IPS-20b (cell line): ENCODE data around the gene RPS6KA2.

Experiments used
- H3K27ac ChIP-seq: one replicate; pipeline ENCODE4 v1.5.1; 2013; ENCODE audit warnings: low read length
- H3K27me3 ChIP-seq: 2 replicates; pipeline ENCODE4 v1.6.1; 2013; ENCODE audit warnings: mild to moderate bottlenecking, low read length, inconsistent platforms; ENCODE audit not compliant: insufficient read depth
- H3K36me3 ChIP-seq: 2 replicates; pipeline ENCODE4 v1.6.1; 2013; ENCODE audit warnings: low read depth, mild to moderate bottlenecking, inconsistent platforms, low read length, moderate library complexity; ENCODE audit not compliant: insufficient read depth
- H3K4me1 ChIP-seq: 2 replicates; pipeline ENCODE4 v1.6.1; 2013; ENCODE audit warnings: mild to moderate bottlenecking, control low read depth, inconsistent platforms, low read length, moderate library complexity; ENCODE audit not compliant: insufficient read depth
- H3K4me3 ChIP-seq: 2 replicates; pipeline ENCODE4 v1.5.1; 2013; ENCODE audit warnings: mild to moderate bottlenecking, low read length, inconsistent platforms
- H3K9ac ChIP-seq: 2 replicates; pipeline ENCODE4 v1.6.1; 2013; ENCODE audit warnings: low read depth, mild to moderate bottlenecking, inconsistent platforms, low read length, moderate library complexity
- H3K9me3 ChIP-seq: 2 replicates; pipeline ENCODE4 v1.6.1; 2013; ENCODE audit warnings: mild to moderate bottlenecking, low read depth, low read length, inconsistent platforms; ENCODE audit not compliant: insufficient read depth

Gene RPS6KA2

DNA sequence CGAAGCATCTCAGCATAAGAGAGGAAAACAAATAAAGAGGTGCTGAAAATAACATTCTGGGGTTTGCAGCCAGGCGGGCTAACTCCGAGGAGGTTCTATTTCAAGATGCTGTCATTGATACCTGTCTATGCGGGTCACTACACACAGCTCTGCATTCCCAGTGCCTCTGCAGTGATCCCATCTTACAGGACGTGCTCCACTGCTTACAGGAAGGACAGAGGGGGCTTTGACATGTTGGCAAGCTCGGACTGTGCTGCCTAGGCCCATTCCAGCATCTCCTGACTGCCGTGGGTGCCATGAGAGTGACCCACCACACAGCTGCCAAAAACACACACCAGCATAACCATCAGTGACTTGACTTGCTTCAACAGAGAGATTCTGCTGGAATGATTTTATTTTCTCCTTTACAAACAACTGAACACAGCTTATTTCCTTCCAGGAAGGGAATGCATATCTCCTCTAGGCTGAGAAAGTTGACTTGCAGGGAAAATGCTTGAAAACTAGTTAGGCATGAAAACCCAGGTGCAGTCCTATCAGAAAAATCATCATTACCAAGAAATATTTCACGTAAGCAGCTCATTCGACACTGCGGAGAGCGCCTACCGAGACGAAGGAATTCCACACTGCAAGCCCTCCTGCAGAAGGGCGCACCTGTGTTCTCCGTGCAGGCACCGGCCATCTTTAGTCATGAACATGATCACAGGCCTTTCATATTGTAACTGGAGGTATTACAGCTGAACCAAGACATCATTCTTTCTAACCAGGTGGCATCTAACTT lies 103.1 kb downstream of the RPS6KA2 start:
- H3K36me3 ChIP-seq = peaks cover 12% of the 10 kb centered on the region; the same call in 1 of the 2 replicates
- H3K9me3 ChIP-seq = no peaks in the 10 kb centered on the region
- no peak overlapping the region for H3K4me3 ChIP-seq
- H3K9ac ChIP-seq = no peak overlapping the region
- no peaks in the 10 kb centered on the region for H3K4me1 ChIP-seq
- no peak overlapping the region for H3K27ac ChIP-seq
- H3K27me3 ChIP-seq = no peaks in the 10 kb centered on the region

DNA sequence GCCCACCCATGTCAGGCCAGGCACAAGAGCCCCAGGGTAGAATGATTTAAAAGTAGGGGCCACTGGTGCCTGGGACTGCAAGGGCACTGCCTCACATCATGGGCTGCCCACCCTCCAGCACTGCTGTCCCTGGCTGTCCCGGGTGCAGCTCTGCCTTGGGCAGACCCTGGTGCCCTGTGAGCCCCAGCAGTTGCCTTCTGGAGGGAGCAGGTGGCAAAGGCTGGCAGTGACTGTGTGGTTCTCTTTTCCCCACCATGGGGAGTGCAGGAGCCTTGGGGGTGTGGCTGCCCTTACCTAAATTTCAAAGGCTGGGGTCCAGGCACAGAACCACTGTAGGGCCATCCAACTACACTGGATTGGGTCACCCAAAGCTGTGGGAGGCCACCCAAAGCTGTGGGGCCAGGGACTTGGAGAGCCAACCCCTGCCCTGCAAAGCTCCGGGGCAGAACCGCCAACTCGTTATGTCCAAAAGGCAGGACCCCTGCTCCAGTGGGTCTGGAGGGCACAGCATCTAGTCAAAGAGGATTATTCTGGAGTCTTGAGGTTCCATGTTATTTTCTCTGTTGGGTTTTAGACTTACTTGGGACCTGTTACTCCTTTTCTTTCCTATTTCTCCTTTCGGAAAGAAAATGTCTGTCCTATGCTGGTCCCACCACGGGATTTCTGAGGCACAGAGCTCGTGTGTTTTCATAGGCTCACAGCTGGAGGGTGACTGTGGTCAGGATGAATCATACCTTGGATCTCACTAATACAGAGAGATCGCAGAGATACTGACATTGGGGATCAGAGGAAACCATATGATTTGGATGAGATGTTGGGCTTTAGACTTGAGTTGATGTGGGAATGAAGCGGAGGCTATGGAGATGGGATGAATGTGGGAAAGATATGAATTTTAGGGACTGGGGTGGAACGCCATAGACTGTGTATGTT lies 105.9 kb downstream of the RPS6KA2 start:
- Histone ChIP-seq H3K36me3 (peaks cover 8% of the 10 kb centered on the region; the same call in 1 of the 2 replicates), H3K27me3 (no peaks in the 10 kb centered on the region), H3K4me3 (no peak overlapping the region), H3K9ac (no peak overlapping the region), H3K27ac (no peak overlapping the region), H3K9me3 (peaks cover 8% of the 10 kb centered on the region; the same call in 1 of the 2 replicates), H3K4me1 (0 out of 2 replicates have a peak, but pooled peaks cover 2% of the 10 kb centered on the region)

DNA sequence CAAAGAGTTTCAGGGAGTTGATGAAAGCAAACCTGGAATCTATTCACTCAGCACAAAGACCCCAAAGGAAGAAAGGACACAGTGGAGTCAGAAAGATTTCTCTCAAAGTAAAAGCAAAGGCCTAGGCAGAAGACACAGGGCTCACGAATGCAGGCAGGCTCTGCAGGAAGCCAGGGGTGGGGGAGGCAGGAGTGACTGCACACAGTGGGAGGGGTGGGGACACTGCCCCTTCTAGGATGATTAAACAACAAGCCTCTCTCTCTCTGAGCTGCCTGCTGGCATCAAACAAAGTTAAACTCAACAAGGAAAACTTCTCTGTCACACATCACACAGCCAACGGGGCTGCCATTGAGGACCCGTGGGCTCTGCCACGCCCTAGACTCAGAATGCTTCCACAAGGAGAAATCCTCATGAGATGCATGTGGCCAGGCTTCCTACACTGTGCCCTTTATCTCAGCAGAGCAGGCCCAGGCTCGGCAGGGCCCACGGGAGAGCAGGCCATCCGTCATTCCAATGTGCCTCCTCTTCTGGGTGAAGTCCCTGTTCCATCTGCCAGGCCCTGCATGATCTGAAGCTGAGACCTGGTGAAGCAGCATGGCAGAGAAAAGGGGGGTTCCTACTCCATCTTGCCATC lies 110.7 kb downstream of the RPS6KA2 start:
- Histone ChIP-seq H3K27ac (no peak overlapping the region), H3K9ac (no peak overlapping the region), H3K36me3 (no peaks in the 10 kb centered on the region), H3K4me3 (no peak overlapping the region), H3K27me3 (no peaks in the 10 kb centered on the region), H3K9me3 (peaks cover 8% of the 10 kb centered on the region; the same call in 1 of the 2 replicates), H3K4me1 (0 out of 2 replicates have a peak, but pooled peaks cover 2% of the 10 kb centered on the region)

DNA sequence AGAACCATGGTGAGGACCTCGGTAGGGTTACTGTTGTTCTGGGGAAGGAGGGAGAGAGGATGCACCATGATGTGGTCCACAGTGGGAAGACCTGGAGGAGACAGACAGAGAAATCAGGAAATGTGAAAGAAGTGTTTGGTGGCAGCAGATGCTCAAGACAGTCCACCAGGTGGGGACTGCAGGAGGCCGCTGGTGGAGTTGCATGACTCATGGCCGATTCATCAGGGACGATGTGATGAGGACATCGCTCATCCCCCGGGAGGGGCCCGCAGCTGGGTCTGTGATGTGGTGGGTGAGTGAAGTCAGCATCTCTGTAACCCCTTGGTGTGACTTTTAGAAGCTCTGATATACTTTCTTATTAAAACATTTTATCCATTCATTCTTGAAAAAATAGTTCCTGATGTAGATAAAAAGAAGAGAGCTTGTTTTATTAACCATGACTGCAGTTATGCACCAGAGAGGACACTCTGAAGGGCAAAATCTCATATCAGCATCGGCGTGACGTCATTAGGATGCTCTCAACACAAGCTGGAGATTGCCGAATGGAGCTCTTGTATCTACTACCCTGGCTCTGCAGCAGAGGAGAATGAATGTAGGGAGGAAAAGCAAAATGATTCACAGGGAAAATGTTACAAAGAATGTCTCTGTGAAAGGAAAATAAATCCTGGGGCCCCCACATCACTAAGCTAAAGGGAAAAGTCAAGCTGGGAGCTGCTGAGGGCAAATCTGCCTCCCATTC lies 111.8 kb downstream of the RPS6KA2 start:
- Histone ChIP-seq H3K4me3 (no peak overlapping the region), H3K36me3 (no peaks in the 10 kb centered on the region), H3K27ac (no peak overlapping the region), H3K4me1 (0 out of 2 replicates have a peak, but pooled peaks cover 2% of the 10 kb centered on the region), H3K27me3 (no peaks in the 10 kb centered on the region), H3K9ac (no peak overlapping the region), H3K9me3 (peaks cover 8% of the 10 kb centered on the region; the same call in 1 of the 2 replicates)

DNA sequence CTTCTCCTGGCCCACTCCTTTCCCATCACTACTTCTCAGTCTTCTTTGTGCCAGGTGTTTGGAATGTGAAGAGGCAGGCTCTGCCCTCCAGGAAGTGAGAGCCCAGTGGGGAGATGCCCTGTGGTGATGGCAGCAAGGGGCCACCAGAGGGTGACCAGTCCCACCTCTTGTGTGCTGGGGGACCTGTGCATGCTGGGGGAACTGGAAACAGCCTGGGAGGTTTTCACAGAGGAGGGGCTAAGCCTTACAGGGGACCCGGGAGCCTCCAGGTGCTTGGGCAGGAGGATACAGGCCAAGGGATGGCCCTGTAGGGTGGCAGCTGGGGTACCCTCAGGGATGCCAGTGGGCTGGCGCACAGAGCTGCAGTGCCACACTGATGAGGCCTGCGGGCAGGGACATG lies 112.9 kb downstream of the RPS6KA2 start:
- Histone ChIP-seq H3K4me1 (0 out of 2 replicates have a peak, but pooled peaks cover 2% of the 10 kb centered on the region), H3K27me3 (no peaks in the 10 kb centered on the region), H3K9ac (no peak overlapping the region), H3K4me3 (no peak overlapping the region), H3K27ac (no peak overlapping the region), H3K36me3 (peaks cover 5% of the 10 kb centered on the region; the same call in 1 of the 2 replicates), H3K9me3 (peaks cover 8% of the 10 kb centered on the region; the same call in 1 of the 2 replicates)

DNA sequence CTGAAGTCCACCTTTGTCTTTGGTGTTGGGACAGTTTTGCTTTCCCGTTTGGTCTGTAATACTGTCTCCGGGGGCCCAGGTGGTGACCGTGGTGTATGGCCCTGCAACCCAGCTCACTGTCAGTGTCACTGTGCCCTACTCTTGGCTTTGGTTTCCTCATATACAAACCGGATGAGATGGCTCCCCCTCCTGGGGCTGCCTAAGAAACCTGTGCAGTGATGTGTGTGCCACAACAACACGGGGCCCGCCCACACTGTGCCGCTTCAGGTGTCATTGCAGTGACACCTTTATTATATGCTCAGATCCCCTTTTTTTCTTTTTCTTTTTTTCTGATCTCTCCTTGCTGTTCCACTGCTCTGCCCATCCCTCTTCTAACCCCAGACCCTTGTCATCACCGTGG lies 114.5 kb downstream of the RPS6KA2 start:
- H3K4me1 ChIP-seq = peaks cover 6% of the 10 kb centered on the region; the same call in 1 of the 2 replicates
- H3K36me3 ChIP-seq = peaks cover 5% of the 10 kb centered on the region; the same call in 1 of the 2 replicates
- H3K4me3 ChIP-seq = no peak overlapping the region
- H3K27me3 ChIP-seq = no peaks in the 10 kb centered on the region
- no peak overlapping the region for H3K27ac ChIP-seq
- H3K9ac ChIP-seq = no peak overlapping the region
- no peaks in the 10 kb centered on the region for H3K9me3 ChIP-seq

DNA sequence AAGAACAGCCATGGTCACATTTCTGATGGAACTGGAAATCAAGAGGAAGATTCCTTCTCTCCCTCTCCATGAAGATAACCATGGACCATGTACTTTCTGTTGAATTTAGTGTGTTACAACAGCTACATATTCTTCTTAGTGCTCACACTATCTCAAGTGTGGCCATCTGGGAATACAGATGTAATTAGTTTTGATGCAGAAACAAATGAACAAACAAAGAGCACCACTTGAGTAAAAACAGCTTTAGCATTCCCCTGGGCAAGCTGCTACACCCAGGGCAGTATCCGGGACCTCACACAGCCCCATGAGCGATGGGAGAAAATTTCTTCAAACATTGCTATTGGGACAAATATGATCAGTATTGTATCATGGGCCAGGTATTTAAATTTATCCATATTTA lies 115.7 kb downstream of the RPS6KA2 start:
- Histone ChIP-seq H3K4me1 (peaks cover 5% of the 10 kb centered on the region; the same call in 1 of the 2 replicates), H3K4me3 (no peak overlapping the region), H3K27me3 (no peaks in the 10 kb centered on the region), H3K36me3 (peaks cover 5% of the 10 kb centered on the region; the same call in 1 of the 2 replicates), H3K9me3 (no peaks in the 10 kb centered on the region), H3K27ac (no peak overlapping the region), H3K9ac (no peak overlapping the region)

DNA sequence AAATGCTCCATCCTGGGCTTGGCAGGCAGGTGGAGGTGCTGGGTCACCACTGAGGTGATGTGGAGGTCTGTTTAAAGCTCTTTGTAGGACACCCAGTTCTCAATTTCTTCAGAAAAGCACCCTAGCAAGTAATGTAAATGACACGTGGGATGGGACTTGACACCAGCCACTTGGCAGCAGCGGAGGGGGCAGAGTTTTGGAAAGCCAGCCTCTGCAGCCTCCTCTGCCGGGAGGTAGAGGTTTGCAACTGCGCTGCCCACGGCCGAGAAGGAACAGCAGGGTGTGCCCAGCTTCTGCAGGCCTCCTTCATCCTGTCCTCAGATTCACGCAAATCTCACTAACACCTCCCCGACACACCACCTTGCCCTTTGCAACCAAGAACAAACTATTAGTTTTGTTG lies 117.9 kb downstream of the RPS6KA2 start:
- Histone ChIP-seq H3K27me3 (no peaks in the 10 kb centered on the region), H3K36me3 (peaks cover 12% of the 10 kb centered on the region; the same call in 1 of the 2 replicates), H3K9ac (no peak overlapping the region), H3K4me3 (no peak overlapping the region), H3K4me1 (peaks cover 4% of the 10 kb centered on the region; the same call in 1 of the 2 replicates), H3K9me3 (no peaks in the 10 kb centered on the region), H3K27ac (no peak overlapping the region)

DNA sequence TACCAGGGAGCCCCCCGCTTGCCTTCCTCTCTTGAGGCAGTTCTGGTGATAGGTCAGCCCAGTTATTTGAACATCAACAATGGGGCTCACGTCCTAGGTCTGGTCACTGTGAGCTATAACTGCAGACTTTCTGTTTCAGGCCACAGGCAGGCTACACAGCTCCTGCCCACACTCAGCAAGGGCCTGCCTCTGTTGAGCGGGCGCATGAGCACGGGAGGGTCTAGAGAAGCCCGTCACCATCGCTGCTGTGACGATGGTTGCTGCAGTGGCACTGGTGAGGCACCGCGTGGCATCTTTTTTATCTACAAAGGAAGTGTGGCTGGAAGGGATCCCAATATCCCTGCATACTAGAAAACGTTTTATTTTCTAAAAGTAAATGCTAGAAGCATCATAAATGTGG lies 118.3 kb downstream of the RPS6KA2 start:
- Histone ChIP-seq H3K9ac (no peak overlapping the region), H3K27me3 (no peaks in the 10 kb centered on the region), H3K4me1 (peaks cover 4% of the 10 kb centered on the region; the same call in 1 of the 2 replicates), H3K27ac (no peak overlapping the region), H3K4me3 (no peak overlapping the region), H3K36me3 (peaks cover 16% of the 10 kb centered on the region), H3K9me3 (no peaks in the 10 kb centered on the region)

DNA sequence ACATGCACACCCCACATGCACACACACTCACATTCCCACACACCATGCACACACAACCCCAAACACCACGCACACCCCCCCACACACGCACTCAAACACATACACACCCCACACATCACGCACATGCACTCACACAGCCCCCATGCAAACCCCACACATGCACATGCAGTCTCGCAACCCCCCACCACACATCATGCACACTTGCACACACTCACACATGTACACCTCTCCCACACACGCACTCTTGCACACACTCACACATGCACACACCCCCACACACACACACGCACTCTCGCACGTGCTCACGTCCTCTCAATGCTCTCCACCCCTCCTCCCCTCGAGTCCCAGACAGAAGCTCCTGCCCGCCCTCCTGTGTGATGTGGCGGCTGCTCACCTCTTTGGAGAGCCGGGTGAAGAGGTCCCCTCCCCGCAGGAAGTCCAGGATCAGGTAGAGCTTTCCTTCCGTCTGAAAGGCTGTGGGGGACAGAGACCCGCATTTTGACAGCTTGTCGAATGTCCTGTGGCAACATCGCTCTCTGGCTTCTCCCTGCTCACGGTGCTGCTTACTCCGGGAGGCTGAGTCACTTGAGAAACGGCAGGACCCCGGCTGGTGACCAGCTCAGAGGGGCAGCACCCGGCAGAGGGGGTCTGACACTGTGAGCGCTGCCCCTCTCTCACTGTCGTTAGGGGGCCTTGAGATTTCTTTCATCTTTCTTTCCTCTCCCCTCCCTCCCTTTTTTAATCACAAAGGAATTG lies 119.1 kb downstream of the RPS6KA2 start:
- Histone ChIP-seq H3K9me3 (no peaks in the 10 kb centered on the region), H3K4me3 (no peak overlapping the region), H3K4me1 (peaks cover 4% of the 10 kb centered on the region; the same call in 1 of the 2 replicates), H3K27ac (no peak overlapping the region), H3K9ac (no peak overlapping the region), H3K27me3 (no peaks in the 10 kb centered on the region), H3K36me3 (peaks cover 23% of the 10 kb centered on the region)
